GM18502 (cell line): ENCODE data around the gene PADI2.

Experiments
- ATAC-seq: cut with Tn5 transposase; IDR thresholded peaks from one replicate; pipeline ENCODE4 v1.9.1; 2021; ENCODE audit warnings: mild to moderate bottlenecking; ENCODE audit not compliant: unreplicated experiment, poor library complexity

PADI2 gene

GRCh38 chr1:17118268-17118667, 983 bp downstream of the PADI2 start:
- no peak for ATAC-seq

- no peak for ATAC-seq
Measured at GRCh38 chr1:17117451-17118265, 1.6 kb downstream of the PADI2 start.

GRCh38 chr1:17116643-17117042, 2.6 kb downstream of the PADI2 start:
- no peak for ATAC-seq

- ATAC-seq: no peak
Measured at GRCh38 chr1:17113963-17114362, 5.3 kb downstream of the PADI2 start.

GRCh38 chr1:17112496-17113236, 6.6 kb downstream of the PADI2 start:
- ATAC-seq: no peak

GRCh38 chr1:17112076-17112475, 7.2 kb downstream of the PADI2 start:
- no peak for ATAC-seq

GRCh38 chr1:17110555-17110926, 8.7 kb downstream of the PADI2 start:
- no peak for ATAC-seq

- no peak for ATAC-seq
Measured at GRCh38 chr1:17109892-17110554, 9.2 kb downstream of the PADI2 start.

GRCh38 chr1:17108786-17109185, 10.5 kb downstream of the PADI2 start:
- no peak for ATAC-seq

GRCh38 chr1:17108360-17108759, 10.9 kb downstream of the PADI2 start:
- no peak for ATAC-seq

GRCh38 chr1:17104782-17105181, 14.5 kb downstream of the PADI2 start:
- no peak for ATAC-seq

GRCh38 chr1:17102232-17102631, 17.0 kb downstream of the PADI2 start:
- ATAC-seq: no peak

- no peak for ATAC-seq
Measured at GRCh38 chr1:17101261-17101660, 18.0 kb downstream of the PADI2 start.

- ATAC-seq: no peak
Measured at GRCh38 chr1:17099616-17100340, 19.5 kb downstream of the PADI2 start.

- no peak for ATAC-seq
Measured at GRCh38 chr1:17098446-17099317, 20.6 kb downstream of the PADI2 start.

GRCh38 chr1:17097787-17098186, 21.5 kb downstream of the PADI2 start:
- no peak for ATAC-seq

- no peak for ATAC-seq
Measured at GRCh38 chr1:17097147-17097546, 22.1 kb downstream of the PADI2 start.

GRCh38 chr1:17096584-17096983, 22.7 kb downstream of the PADI2 start:
- no peak for ATAC-seq

GRCh38 chr1:17095141-17095540, 24.1 kb downstream of the PADI2 start:
- no peak for ATAC-seq

GRCh38 chr1:17094664-17095063, 24.6 kb downstream of the PADI2 start:
- no peak for ATAC-seq
